NCI-H524 (cell line): ENCODE data around the gene DDIT4.
"Not testable (repeated sequence)": the region's sequence is repeated elsewhere in the genome, so short reads cannot be mapped to it uniquely, and the experiment has no call there.

Experiments
- DNase-seq, 2 experiments: peaks; one replicate each; lab custom pipeline; 2025; lab: John Stamatoyannopoulos, UW

DDIT4 gene

GRCh38 chr10:72249176-72249862 is 24.4 kb upstream of the DDIT4 start:
- not testable (repeated sequence) for DNase-seq

GRCh38 chr10:72250666-72251065 is 23.1 kb upstream of the DDIT4 start:
- no peak for DNase-seq

GRCh38 chr10:72251635-72252034 is 22.1 kb upstream of the DDIT4 start:
- DNase-seq = no peak

GRCh38 chr10:72252972-72253371 is 20.8 kb upstream of the DDIT4 start:
- no peak for DNase-seq

GRCh38 chr10:72253578-72253977 is 20.1 kb upstream of the DDIT4 start:
- no peak for DNase-seq

GRCh38 chr10:72254813-72255568 is 18.7 kb upstream of the DDIT4 start:
- DNase-seq = peak in 1 of 2 experiments; percentile 27

GRCh38 chr10:72255977-72256729 is 17.6 kb upstream of the DDIT4 start:
- no peak for DNase-seq

GRCh38 chr10:72257051-72257892 is 16.5 kb upstream of the DDIT4 start:
- peak in 1 of 2 experiments; percentile 40 for DNase-seq

GRCh38 chr10:72258617-72259016 is 15.1 kb upstream of the DDIT4 start:
- DNase-seq = peak in 1 of 2 experiments; percentile 13

GRCh38 chr10:72259491-72260238 is 14.1 kb upstream of the DDIT4 start:
- peak in 1 of 2 experiments; percentile 35 for DNase-seq

- peak in 1 of 2 experiments; percentile 63 for DNase-seq
These were observed 13.3 kb upstream of the DDIT4 start for GRCh38 chr10:72260239-72260975.

GRCh38 chr10:72260976-72261783 is 12.5 kb upstream of the DDIT4 start:
- DNase-seq = peak in 1 of 2 experiments; percentile 90

GRCh38 chr10:72261784-72262404 is 11.8 kb upstream of the DDIT4 start:
- DNase-seq = no peak

- DNase-seq = peak in 1 of 2 experiments; percentile 58
These were observed 10.0 kb upstream of the DDIT4 start for GRCh38 chr10:72263613-72264241.

GRCh38 chr10:72264536-72264935 is 9.2 kb upstream of the DDIT4 start:
- no peak for DNase-seq

GRCh38 chr10:72265508-72265907 is 8.2 kb upstream of the DDIT4 start:
- no peak for DNase-seq

- no peak for DNase-seq
These were observed 7.5 kb upstream of the DDIT4 start for GRCh38 chr10:72265990-72266865.
